ENCODE measurements around the gene SPAG8.
A peak's percentile ranks its signal among the peaks of the same experiment; 100 is the strongest.

Gene SPAG8

GRCh38 chr9:35801328-35802128 is 10.5 kb downstream of the SPAG8 start:
- H3K9ac ChIP-seq (ENCODE audit: low read length): no peak overlapping the region

GRCh38 chr9:35800530-35800929 is 11.5 kb downstream of the SPAG8 start:
- Histone ChIP-seq H3K4me2 (ENCODE audit: low read depth, low read length) (no peak overlapping the region), H3F3A (ENCODE audit: insufficient read depth, low read length) (0 out of 2 replicates have a peak, but pooled peaks cover 5% of the 10 kb centered on the region), H3K27me3 (replicated peaks; ENCODE audit: insufficient read depth, low read length) (peaks cover 5% of the 10 kb centered on the region; the same call in 1 of the 2 replicates), H3K9me3 (replicated peaks; ENCODE audit: insufficient read depth, low read length) (no peaks in the 10 kb centered on the region), H3K4me3 (ENCODE audit: low read length) (no peak overlapping the region), H3K9me2 (replicated peaks; ENCODE audit: insufficient read depth, low read length) (no peaks in the 10 kb centered on the region), H3K27ac (ENCODE audit: low read length) (no peak overlapping the region), H3K36me3 (replicated peaks; ENCODE audit: insufficient read depth, low read length) (no peaks in the 10 kb centered on the region), H3K9ac (ENCODE audit: low read length) (no peak overlapping the region), H4K20me1 (ENCODE audit: insufficient read depth, low read length) (no peaks in the 10 kb centered on the region), H3K79me2 (ENCODE audit: low read length) (no peaks in the 10 kb centered on the region), H3K4me1 (ENCODE audit: low read length) (peaks cover 23% of the 10 kb centered on the region), H2AFZ (ENCODE audit: low read length) (no peak overlapping the region)
- no peak for DNase-seq
- TF ChIP-seq EZH2phosphoT487 (IDR thresholded peaks at IDR 0.05; ENCODE audit: low read length) (no peak), EZH2 (optimal IDR thresholded peaks at IDR 0.05; ENCODE audit: low read depth, low read length) (no peak), CTCF (IDR thresholded peaks at IDR 0.05; ENCODE audit: low read length) (no peak)

More at GRCh38 chr9:35801328-35802128, 10.5 kb downstream of the SPAG8 start:
- Histone ChIP-seq H3F3A (ENCODE audit: insufficient read depth, low read length) (0 out of 2 replicates have a peak, but pooled peaks cover 5% of the 10 kb centered on the region), H3K4me3 (ENCODE audit: low read length) (no peak overlapping the region), H3K4me2 (ENCODE audit: low read depth, low read length) (no peak overlapping the region), H3K9me3 (replicated peaks; ENCODE audit: insufficient read depth, low read length) (no peaks in the 10 kb centered on the region), H3K27me3 (replicated peaks; ENCODE audit: insufficient read depth, low read length) (peaks cover 1% of the 10 kb centered on the region; the same call in 1 of the 2 replicates), H3K27ac (ENCODE audit: low read length) (no peak overlapping the region), H3K79me2 (ENCODE audit: low read length) (no peaks in the 10 kb centered on the region), H3K36me3 (replicated peaks; ENCODE audit: insufficient read depth, low read length) (no peaks in the 10 kb centered on the region), H4K20me1 (ENCODE audit: insufficient read depth, low read length) (no peaks in the 10 kb centered on the region), H3K9me2 (replicated peaks; ENCODE audit: insufficient read depth, low read length) (no peaks in the 10 kb centered on the region), H2AFZ (ENCODE audit: low read length) (no peak overlapping the region), H3K4me1 (ENCODE audit: low read length) (peaks cover 23% of the 10 kb centered on the region)
- TF ChIP-seq EZH2phosphoT487 (IDR thresholded peaks at IDR 0.05; ENCODE audit: low read length) (no peak), CTCF (IDR thresholded peaks at IDR 0.05; ENCODE audit: low read length) (no peak), EZH2 (optimal IDR thresholded peaks at IDR 0.05; ENCODE audit: low read depth, low read length) (no peak)
- DNase-seq: no peak

DNA sequence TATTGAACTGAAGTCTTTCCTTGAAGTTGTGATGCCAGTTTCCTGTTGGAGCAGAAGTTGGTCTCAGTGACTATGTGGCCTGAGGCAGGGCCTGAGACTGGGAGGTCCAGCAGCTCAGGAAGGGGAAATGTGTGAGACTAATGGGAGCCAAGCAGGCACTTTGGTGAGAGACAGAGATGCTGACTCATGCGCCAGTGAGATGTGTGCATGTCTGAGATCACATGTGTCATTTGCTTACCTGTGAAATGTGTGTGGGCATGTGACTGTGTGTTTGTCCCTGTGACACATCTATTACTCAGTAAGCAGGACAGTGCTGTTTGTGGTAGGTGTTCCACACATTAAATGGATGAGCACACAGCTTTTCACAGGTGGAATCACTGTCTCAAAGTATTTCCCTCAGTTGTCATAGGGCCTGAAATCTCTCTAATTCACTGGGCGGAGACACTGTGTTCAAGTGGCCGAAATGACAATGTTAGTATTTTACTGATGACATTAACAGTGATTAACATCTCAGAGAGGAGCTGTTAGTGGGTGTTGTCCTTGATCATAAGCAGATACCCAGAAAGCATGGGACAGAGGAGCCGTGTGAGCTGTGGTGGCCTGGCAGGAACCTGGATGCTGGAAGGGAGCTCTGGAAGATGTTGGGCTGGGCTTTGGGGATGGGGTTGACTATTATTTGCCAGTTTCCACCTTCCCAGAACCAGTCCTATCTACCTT is 13.2 kb downstream of the SPAG8 start:
- H3K79me2 ChIP-seq (ENCODE audit: low read length): no peaks in the 10 kb centered on the region
- no peaks in the 10 kb centered on the region for H3K9me2 ChIP-seq (replicated peaks; ENCODE audit: insufficient read depth, low read length)
- no peak overlapping the region for H3K27ac ChIP-seq (ENCODE audit: low read length)
- peak; percentile 43 for DNase-seq
- H3K27me3 ChIP-seq (replicated peaks; ENCODE audit: insufficient read depth, low read length): peaks cover 5% of the 10 kb centered on the region; the same call in 1 of the 2 replicates
- H3K4me2 ChIP-seq (ENCODE audit: low read depth, low read length): no peak overlapping the region
- peaks cover 23% of the 10 kb centered on the region for H3K4me1 ChIP-seq (ENCODE audit: low read length)
- TF ChIP-seq EZH2 (optimal IDR thresholded peaks at IDR 0.05; ENCODE audit: low read depth, low read length): no peak
- H3K9ac ChIP-seq (ENCODE audit: low read length): no peak overlapping the region
- no peaks in the 10 kb centered on the region for H4K20me1 ChIP-seq (ENCODE audit: insufficient read depth, low read length)
- no peak overlapping the region for H2AFZ ChIP-seq (ENCODE audit: low read length)
- no peak overlapping the region for H3K4me3 ChIP-seq (ENCODE audit: low read length)
- H3F3A ChIP-seq (ENCODE audit: insufficient read depth, low read length): 0 out of 2 replicates have a peak, but pooled peaks cover 5% of the 10 kb centered on the region
- no peaks in the 10 kb centered on the region for H3K9me3 ChIP-seq (replicated peaks; ENCODE audit: insufficient read depth, low read length)
- H3K36me3 ChIP-seq (replicated peaks; ENCODE audit: insufficient read depth, low read length): no peaks in the 10 kb centered on the region

All from MM.1S (cell line).